HepG2 (cell line): ENCODE data around the gene GALP. TPM values are rescaled to one million over a fixed set of nuclear protein-coding genes. Genes with fewer than 3 reads are reported as not detected.

Source experiments
- CBFB ChIP-seq: sonication (generic); formaldehyde crosslinking; IDR thresholded peaks from 2 replicates; pipeline ENCODE4 v1.4.0; 2020; ENCODE audit warnings: missing genetic modification reagents
- IRX3 ChIP-seq: sonication (generic); formaldehyde crosslinking; IDR thresholded peaks from 2 replicates; pipeline ENCODE4 v1.8.1; 2023; ENCODE audit warnings: mild to moderate bottlenecking, low read depth, missing genetic modification reagents, borderline replicate concordance
- JUND ChIP-seq: sonication (generic); formaldehyde crosslinking; IDR thresholded peaks from 2 replicates; pipeline ENCODE4 v1.8.0; 2022; ENCODE audit warnings: mild to moderate bottlenecking, missing genetic modification reagents
- KAT7 ChIP-seq: IDR thresholded peaks from 2 replicates; pipeline ENCODE4 v1.6.1; 2018; ENCODE audit warnings: borderline replicate concordance, missing compliant biosample characterization
- MLLT10 ChIP-seq: sonication (generic); formaldehyde crosslinking; IDR thresholded peaks from 2 replicates; pipeline ENCODE4 v1.4.0; 2020; ENCODE audit warnings: missing genetic modification reagents
- MXI1 ChIP-seq: IDR thresholded peaks from 3 replicates; pipeline ENCODE4 v1.6.1; 2012; ENCODE audit warnings: low read depth, low read length, inconsistent platforms, borderline replicate concordance
- NCOR1 ChIP-seq: fragments of 200-600 bp; sonication (generic); IDR thresholded peaks from 2 replicates; pipeline ENCODE4 v1.7.0; 2017; ENCODE audit warnings: antibody characterized with exemption, low read length, borderline replicate concordance
- NR2F2 ChIP-seq: IDR thresholded peaks from 2 replicates; pipeline ENCODE4 v1.6.1; 2012; ENCODE audit warnings: low read depth, inconsistent platforms, borderline replicate concordance
- PHB2 ChIP-seq: fragments of 450-650 bp; IDR thresholded peaks from 2 replicates; pipeline ENCODE4 v1.6.1; 2018; ENCODE audit not compliant: partially characterized antibody
- POLR2G ChIP-seq: fragments of 200-400 bp; formaldehyde crosslinking; IDR thresholded peaks from 2 replicates; pipeline ENCODE4 v1.6.1; 2018; ENCODE audit warnings: mild to moderate bottlenecking, low read depth, low read length, moderate library complexity
- PPARG ChIP-seq: conservative IDR thresholded peaks from 2 replicates; pipeline ENCODE4 v1.6.1; 2016; ENCODE audit warnings: missing biosample characterization, missing genetic modification reagents
- RCOR2 ChIP-seq: IDR thresholded peaks from 2 replicates; pipeline ENCODE4 v1.6.1; 2016; ENCODE audit warnings: missing biosample characterization, missing genetic modification reagents
- RXRA ChIP-seq: sonication (generic); formaldehyde crosslinking; IDR thresholded peaks from 2 replicates; pipeline ENCODE4 v1.5.1; 2020; ENCODE audit warnings: missing genetic modification reagents
- SAFB2 ChIP-seq: sonication (generic); formaldehyde crosslinking; IDR thresholded peaks from 2 replicates; pipeline ENCODE4 v1.5.1; 2020; ENCODE audit warnings: missing genetic modification reagents, low read depth, mild to moderate bottlenecking, borderline replicate concordance
- SAP130 ChIP-seq: IDR thresholded peaks from 2 replicates; pipeline ENCODE4 v1.6.1; 2016; ENCODE audit warnings: low read depth
- SNRNP70 ChIP-seq: fragments of 200-400 bp; formaldehyde crosslinking; IDR thresholded peaks from 2 replicates; pipeline ENCODE4 v1.6.1; 2017; ENCODE audit warnings: mild to moderate bottlenecking, low read depth, low read length, moderate library complexity
- TEAD3 ChIP-seq: optimal IDR thresholded peaks from 2 replicates; pipeline ENCODE3; 2016; ENCODE audit warnings: borderline replicate concordance
- ZBTB7B ChIP-seq: sonication (generic); formaldehyde crosslinking; IDR thresholded peaks from 2 replicates; pipeline ENCODE4 v1.4.0; 2020; ENCODE audit warnings: missing genetic modification reagents
- ZNF382 ChIP-seq: sonication (generic); formaldehyde crosslinking; IDR thresholded peaks from 2 replicates; pipeline ENCODE4 v1.5.0; 2020; ENCODE audit warnings: missing genetic modification reagents, mild to moderate bottlenecking, borderline replicate concordance
- ZNF460 ChIP-seq: sonication (generic); formaldehyde crosslinking; IDR thresholded peaks from 2 replicates; pipeline ENCODE4 v1.5.1; 2020; ENCODE audit warnings: missing genetic modification reagents, mild to moderate bottlenecking, borderline replicate concordance
- ZNF616 ChIP-seq: sonication (generic); formaldehyde crosslinking; IDR thresholded peaks from 2 replicates; pipeline ENCODE4 v1.5.0; 2020; ENCODE audit warnings: low read depth, mild to moderate bottlenecking, missing genetic modification reagents
- ZNF709 ChIP-seq: sonication (generic); formaldehyde crosslinking; IDR thresholded peaks from 2 replicates; pipeline ENCODE4 v1.5.0; 2020; ENCODE audit warnings: mild to moderate bottlenecking, missing genetic modification reagents
- ZNF710 ChIP-seq: sonication (generic); formaldehyde crosslinking; IDR thresholded peaks from 2 replicates; pipeline ENCODE4 v1.5.0; 2020; ENCODE audit warnings: mild to moderate bottlenecking, missing genetic modification reagents, borderline replicate concordance
- ZNF737 ChIP-seq: sonication (generic); formaldehyde crosslinking; IDR thresholded peaks from 2 replicates; pipeline ENCODE4 v1.5.0; 2020; ENCODE audit warnings: missing genetic modification reagents, mild to moderate bottlenecking, borderline replicate concordance
- polyA plus RNA-seq, 8 experiments: library from polyadenylated mRNA; depleted of rRNA in 3 of 8; stranded (reverse) in 7 of 8; unstranded in 1 of 8; fragments of >200 nt; fragmentation: Illumina TruSeq in 4 of 8; extraction: Trizol in 4 of 8; gene quantifications; 2 replicates each; pipeline versions ENCODE4 v1.2.1 to v1.2.3, GENCODE V29; 2011 to 2016; ENCODE audit warnings: low read depth in 4 of 8, missing spikeins in 1 of 8, mixed read lengths in 1 of 8; ENCODE audit not compliant: insufficient read depth in 1 of 8
- total RNA-seq, 5 experiments: library from RNA; depleted of rRNA; stranded (reverse); fragments of >200 nt; fragmentation: Illumina TruSeq; extraction: Trizol; gene quantifications; 2 replicates each; pipeline ENCODE4 v1.2.3, GENCODE V29; 2016; ENCODE audit warnings: low read depth in 1 of 5
- TF ChIP-seq, protein P1 (sequence below): sonication (generic); formaldehyde crosslinking; IDR thresholded peaks from 2 replicates; pipeline ENCODE4 v1.8.0; 2023; ENCODE audit warnings: mild to moderate bottlenecking, missing genetic modification reagents
- TF ChIP-seq, protein P2 (sequence below): sonication (generic); formaldehyde crosslinking; IDR thresholded peaks from 2 replicates; pipeline ENCODE4 v1.4.0; 2020; ENCODE audit warnings: missing genetic modification reagents
- TF ChIP-seq, protein P3 (sequence below): sonication (generic); formaldehyde crosslinking; IDR thresholded peaks from 2 replicates; pipeline ENCODE4 v1.9.0; 2022; ENCODE audit warnings: missing genetic modification reagents, mild to moderate bottlenecking, borderline replicate concordance

GALP gene
- total and polyA plus RNA-seq, 2 of the 13 experiments (the other 11 are each of a cell fraction or from before 2014, with no cell fraction given), result not detected

DNA sequence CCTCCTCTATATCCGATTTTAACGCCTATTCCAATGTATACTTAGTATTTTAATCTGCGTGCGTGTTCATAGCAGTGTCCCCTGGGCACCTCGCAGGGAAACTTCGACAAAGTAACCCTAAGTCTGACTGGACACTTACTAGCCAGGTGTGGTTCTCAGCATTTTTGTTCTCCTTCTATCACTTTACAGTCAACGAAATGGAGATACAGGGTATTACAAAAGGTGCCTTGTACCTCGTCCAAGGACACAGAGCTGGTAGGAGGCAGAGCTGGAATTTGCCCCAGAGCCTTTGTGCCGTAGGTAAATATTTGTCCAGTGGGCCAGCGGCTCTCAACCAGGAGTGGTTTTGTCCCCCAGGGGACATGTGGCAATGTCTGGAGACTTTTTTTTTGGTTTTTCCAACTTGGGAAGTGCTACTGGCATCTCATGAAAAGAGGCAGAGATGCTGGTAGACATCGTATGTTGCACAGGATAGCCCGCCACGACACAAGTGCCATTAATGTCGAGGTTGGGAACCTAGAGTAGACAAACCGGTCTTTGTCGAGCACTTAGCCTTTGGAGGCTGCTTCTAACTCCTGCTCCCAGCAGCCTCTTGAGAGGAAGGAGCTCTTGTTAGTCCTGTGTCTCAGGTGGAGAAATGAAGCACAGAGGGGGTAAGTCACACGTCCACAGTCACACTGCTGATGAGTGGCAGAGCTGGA is 33.6 kb upstream of the GALP start (continued):
- peak; percentile 92 for TF ChIP-seq SAP130 (CRISPR knock-in tag)
- peak; percentile 70; the same call in 1 of the 2 replicates for TF ChIP-seq ZNF710 (CRISPR knock-in tag)
- TF ChIP-seq CBFB (CRISPR knock-in tag), result 0 out of 2 replicates have a peak, but pooled peaks have one; percentile 44
- TF ChIP-seq ZNF460 (CRISPR knock-in tag), result no peak
- TF ChIP-seq IRX3 (CRISPR knock-in tag), result no peak
- peak; percentile 69; the same call in 1 of the 2 replicates for TF ChIP-seq NR2F2
- TF ChIP-seq, protein P1, sequence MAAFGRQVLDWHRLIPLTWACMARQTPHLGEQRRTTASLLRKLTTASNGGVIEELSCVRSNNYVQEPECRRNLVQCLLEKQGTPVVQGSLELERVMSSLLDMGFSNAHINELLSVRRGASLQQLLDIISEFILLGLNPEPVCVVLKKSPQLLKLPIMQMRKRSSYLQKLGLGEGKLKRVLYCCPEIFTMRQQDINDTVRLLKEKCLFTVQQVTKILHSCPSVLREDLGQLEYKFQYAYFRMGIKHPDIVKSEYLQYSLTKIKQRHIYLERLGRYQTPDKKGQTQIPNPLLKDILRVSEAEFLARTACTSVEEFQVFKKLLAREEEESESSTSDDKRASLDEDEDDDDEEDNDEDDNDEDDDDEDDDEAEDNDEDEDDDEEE (CRISPR knock-in tag), result 0 out of 2 replicates have a peak, but pooled peaks have one; percentile 33
- TF ChIP-seq, protein P2, sequence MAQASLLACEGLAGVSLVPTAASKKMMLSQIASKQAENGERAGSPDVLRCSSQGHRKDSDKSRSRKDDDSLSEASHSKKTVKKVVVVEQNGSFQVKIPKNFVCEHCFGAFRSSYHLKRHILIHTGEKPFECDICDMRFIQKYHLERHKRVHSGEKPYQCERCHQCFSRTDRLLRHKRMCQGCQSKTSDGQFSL (CRISPR knock-in tag), result no peak
- TF ChIP-seq SAFB2 (CRISPR knock-in tag), result no peak
- no peak for TF ChIP-seq ZNF382
- peak; percentile 82; the same call in 1 of the 3 replicates for TF ChIP-seq MXI1
- TF ChIP-seq JUND (CRISPR knock-in tag), result no peak
- TF ChIP-seq POLR2G, result peak; percentile 92
- TF ChIP-seq, protein P3, sequence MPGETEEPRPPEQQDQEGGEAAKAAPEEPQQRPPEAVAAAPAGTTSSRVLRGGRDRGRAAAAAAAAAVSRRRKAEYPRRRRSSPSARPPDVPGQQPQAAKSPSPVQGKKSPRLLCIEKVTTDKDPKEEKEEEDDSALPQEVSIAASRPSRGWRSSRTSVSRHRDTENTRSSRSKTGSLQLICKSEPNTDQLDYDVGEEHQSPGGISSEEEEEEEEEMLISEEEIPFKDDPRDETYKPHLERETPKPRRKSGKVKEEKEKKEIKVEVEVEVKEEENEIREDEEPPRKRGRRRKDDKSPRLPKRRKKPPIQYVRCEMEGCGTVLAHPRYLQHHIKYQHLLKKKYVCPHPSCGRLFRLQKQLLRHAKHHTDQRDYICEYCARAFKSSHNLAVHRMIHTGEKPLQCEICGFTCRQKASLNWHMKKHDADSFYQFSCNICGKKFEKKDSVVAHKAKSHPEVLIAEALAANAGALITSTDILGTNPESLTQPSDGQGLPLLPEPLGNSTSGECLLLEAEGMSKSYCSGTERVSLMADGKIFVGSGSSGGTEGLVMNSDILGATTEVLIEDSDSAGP, result no peak
- peak; percentile 80 for TF ChIP-seq ZBTB7B (CRISPR knock-in tag)
- TF ChIP-seq ZNF737, result no peak
- TF ChIP-seq RCOR2 (CRISPR knock-in tag), result peak; percentile 77; the same call in 1 of the 2 replicates
- no peak for TF ChIP-seq ZNF616 (CRISPR knock-in tag)
- TF ChIP-seq PHB2, result no peak
- peak; percentile 83 for TF ChIP-seq PPARG (CRISPR knock-in tag)
- TF ChIP-seq KAT7 (CRISPR knock-in tag), result peak; percentile 77; the same call in 1 of the 2 replicates
- TF ChIP-seq MLLT10, result no peak
- TF ChIP-seq RXRA (CRISPR knock-in tag), result peak; percentile 68; the same call in 1 of the 2 replicates
- TF ChIP-seq NCOR1, result no peak
- TF ChIP-seq ZNF709 (CRISPR knock-in tag), result no peak
- TF ChIP-seq TEAD3, result peak; percentile 98
- no peak for TF ChIP-seq SNRNP70
